ENCODE measurements around the gene ETHE1. TPM values are rescaled to one million over a fixed set of nuclear protein-coding genes. Genes with fewer than 3 reads are reported as not detected.
"Not testable (repeated sequence)": the region's sequence is repeated elsewhere in the genome, so short reads cannot be mapped to it uniquely, and the experiment has no call there.

The ETHE1 gene
- total RNA-seq, 1 donor from 2014 or later = 42.9 TPM

DNA sequence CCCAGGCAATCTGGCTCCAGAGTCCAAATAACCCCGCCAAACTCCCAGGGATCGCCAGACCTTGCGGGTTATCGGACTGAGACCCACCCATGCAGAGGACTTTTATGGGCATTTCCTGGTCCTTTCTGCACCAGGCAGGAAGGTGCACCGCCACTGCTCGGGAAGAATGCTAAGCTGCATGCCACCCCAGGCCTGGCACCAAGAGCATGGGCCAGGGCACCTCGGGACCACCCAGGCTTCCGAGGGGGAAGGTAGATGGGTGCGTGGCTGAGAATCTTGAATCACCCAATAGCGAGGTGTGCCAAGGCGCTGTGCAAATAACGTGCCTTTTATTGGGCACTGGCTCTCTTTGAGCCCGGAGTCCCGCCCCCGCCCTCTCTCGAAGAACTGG lies 5.6 kb upstream of the ETHE1 start:
- DNase-seq (ENCODE audit: low spot score) = peak; percentile 22
- Mint-ChIP-seq H3K27ac (ENCODE audit: unreplicated experiment) (no peak overlapping the region), H3K9me3 (ENCODE audit: unreplicated experiment) (no peaks in the 10 kb centered on the region), H3K4me1 (ENCODE audit: unreplicated experiment) (peaks cover 2% of the 10 kb centered on the region), H3K27me3 (ENCODE audit: unreplicated experiment) (peaks cover 14% of the 10 kb centered on the region), H3K4me3 (ENCODE audit: unreplicated experiment) (peak overlapping the region; percentile 85), H3K36me3 (ENCODE audit: low read depth, unreplicated experiment) (peaks cover 10% of the 10 kb centered on the region)
- TF ChIP-seq, protein P1, sequence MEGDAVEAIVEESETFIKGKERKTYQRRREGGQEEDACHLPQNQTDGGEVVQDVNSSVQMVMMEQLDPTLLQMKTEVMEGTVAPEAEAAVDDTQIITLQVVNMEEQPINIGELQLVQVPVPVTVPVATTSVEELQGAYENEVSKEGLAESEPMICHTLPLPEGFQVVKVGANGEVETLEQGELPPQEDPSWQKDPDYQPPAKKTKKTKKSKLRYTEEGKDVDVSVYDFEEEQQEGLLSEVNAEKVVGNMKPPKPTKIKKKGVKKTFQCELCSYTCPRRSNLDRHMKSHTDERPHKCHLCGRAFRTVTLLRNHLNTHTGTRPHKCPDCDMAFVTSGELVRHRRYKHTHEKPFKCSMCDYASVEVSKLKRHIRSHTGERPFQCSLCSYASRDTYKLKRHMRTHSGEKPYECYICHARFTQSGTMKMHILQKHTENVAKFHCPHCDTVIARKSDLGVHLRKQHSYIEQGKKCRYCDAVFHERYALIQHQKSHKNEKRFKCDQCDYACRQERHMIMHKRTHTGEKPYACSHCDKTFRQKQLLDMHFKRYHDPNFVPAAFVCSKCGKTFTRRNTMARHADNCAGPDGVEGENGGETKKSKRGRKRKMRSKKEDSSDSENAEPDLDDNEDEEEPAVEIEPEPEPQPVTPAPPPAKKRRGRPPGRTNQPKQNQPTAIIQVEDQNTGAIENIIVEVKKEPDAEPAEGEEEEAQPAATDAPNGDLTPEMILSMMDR (IDR thresholded peaks at IDR 0.05; ENCODE audit: unreplicated experiment) = no peak

DNA sequence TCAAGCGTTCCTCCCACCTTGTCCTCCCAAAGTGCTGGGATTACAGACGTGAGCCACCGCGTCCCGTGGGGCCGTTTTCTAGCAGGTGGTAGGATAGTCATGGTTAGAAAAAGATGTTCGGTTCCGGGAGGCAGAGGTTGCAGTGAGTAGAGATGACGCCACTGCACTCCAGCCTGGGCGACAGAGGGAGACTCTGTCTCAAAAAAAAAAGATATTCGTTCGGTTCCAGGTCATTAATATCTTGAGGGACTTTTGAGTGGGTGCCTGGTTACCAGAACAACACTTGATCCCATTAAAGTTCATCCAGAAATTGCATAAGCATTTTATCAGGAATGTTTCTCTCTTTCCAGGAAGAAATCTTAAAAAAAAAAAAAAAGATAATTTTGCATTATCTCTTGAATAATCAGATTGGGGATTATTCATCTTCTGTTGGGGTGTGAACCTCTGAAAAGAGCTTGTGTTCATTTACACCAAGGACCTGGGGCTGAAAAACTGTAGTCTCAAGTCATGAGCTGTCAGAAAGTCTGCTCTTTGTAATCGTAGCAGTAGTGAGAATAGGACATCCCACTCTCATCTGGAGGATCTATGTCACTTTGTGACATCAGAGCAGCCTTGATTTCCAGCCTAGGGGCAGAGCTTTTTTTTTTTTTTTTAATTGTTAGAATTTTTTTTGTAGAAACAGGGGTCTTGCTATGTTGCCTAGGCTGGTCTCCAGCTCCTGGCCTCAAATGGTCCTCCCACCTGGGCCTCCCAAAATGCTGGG lies 1.0 kb upstream of the ETHE1 start:
- TF ChIP-seq, protein P1 (IDR thresholded peaks at IDR 0.05; ENCODE audit: unreplicated experiment) = no peak
- Mint-ChIP-seq H3K27me3 (ENCODE audit: unreplicated experiment) (peaks cover 5% of the 10 kb centered on the region), H3K4me3 (ENCODE audit: unreplicated experiment) (no peak overlapping the region), H3K36me3 (ENCODE audit: low read depth, unreplicated experiment) (no peaks in the 10 kb centered on the region), H3K9me3 (ENCODE audit: unreplicated experiment) (no peaks in the 10 kb centered on the region), H3K27ac (ENCODE audit: unreplicated experiment) (no peak overlapping the region), H3K4me1 (ENCODE audit: unreplicated experiment) (peaks cover 9% of the 10 kb centered on the region)
- no peak for DNase-seq (ENCODE audit: low spot score)

DNA sequence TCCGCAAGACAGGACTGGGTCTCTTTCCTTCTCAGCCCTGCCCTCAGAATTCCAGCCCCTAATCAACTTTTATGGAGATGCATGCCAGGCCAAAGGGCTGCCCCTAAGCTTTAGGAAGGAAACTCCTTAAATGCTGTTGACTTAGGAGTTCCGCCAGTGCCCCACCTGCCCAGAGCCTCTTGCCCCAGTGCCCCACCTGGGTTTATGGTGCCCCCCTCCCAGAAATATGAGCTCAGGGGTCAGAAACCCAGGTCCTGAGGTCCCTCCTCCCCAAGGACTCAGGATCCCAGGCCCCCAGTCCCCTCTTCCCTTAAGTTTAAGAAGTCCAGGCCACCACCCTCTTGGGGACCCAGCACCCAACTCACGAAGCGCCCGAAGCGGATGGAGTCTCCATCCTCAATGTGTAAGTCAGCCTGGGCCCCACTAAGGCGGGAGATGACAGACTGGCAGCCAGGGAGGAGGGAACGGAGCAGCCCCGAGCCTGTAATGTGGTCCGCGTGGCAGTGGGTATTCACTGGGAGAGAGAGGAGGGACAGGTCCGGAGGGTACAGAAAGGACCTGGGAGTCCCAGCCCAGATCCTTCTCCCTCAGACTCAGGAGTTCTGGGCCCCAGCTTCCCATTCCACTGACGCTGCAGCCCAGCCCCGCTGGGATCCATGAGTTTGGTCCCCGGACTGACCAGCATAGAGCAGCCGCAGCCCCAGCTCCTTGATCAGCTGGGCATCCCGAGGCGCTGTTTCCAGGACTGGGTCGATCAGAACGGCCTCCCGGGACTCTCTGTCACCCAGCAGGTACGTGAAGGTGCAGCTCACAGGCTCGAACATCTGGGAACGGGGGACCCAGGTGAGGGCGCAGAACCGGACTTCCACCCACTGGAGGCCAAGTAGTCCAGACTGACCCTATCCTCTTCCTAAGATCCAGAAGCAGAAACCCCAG lies 897 bp downstream of the ETHE1 start:
- no peaks in the 10 kb centered on the region for H3K36me3 Mint-ChIP-seq (ENCODE audit: low read depth, unreplicated experiment)
- no peaks in the 10 kb centered on the region for H3K9me3 Mint-ChIP-seq (ENCODE audit: unreplicated experiment)
- peak; percentile 34 for DNase-seq (ENCODE audit: low spot score)
- peak overlapping the region; percentile 95 for H3K4me3 Mint-ChIP-seq (ENCODE audit: unreplicated experiment)
- H3K27me3 Mint-ChIP-seq (ENCODE audit: unreplicated experiment) = peaks cover 5% of the 10 kb centered on the region
- no peak overlapping the region for H3K27ac Mint-ChIP-seq (ENCODE audit: unreplicated experiment)
- TF ChIP-seq, protein P1 (IDR thresholded peaks at IDR 0.05; ENCODE audit: unreplicated experiment) = no peak
- peaks cover 9% of the 10 kb centered on the region for H3K4me1 Mint-ChIP-seq (ENCODE audit: unreplicated experiment)

DNA sequence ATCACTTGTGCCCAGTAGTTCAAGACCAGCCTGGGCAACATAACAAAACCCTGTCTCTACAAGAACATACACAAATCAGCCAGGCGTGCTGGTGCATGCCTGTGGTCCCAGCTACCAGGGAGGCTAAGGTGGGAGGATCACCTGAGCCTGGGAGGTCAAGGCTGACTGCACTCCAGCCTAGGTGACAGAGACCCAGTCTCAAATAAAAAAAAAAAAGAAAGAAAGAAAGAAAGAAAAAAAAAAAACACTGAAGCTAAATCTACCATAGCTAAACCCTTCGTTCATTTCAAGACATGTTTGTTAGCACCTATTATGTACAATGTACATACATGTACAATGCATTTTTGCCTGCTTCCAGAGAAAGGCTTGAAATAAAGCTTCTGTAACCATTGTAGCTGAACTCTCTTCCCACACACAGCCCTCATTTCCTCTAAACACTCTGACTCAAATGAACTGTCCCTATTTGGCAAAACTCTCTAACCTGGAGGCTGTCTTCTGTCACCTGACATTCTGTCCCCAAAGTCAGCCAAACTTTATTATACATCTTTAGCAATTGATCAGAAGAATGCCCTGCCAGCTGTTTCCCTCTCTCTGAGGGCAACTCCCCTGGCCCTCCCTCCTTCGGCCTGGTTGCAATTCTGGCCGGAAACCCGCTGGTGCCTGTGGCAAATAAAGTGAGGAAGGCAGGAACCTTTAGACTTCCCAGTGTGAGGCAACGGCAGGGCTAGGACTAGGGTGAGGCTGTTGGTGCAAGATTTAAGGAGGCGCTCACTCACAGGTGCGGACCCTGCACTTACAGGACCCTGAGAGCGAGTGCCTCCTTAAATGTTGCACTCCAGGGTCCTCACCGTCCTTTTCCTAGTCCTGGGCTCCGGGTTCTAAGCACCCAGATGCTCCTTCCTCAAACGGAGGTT lies 1.8 kb downstream of the ETHE1 start:
- H3K9me3 Mint-ChIP-seq (ENCODE audit: unreplicated experiment) = no peaks in the 10 kb centered on the region
- peaks cover 5% of the 10 kb centered on the region for H3K27me3 Mint-ChIP-seq (ENCODE audit: unreplicated experiment)
- peak overlapping the region; percentile 95 for H3K4me3 Mint-ChIP-seq (ENCODE audit: unreplicated experiment)
- H3K36me3 Mint-ChIP-seq (ENCODE audit: low read depth, unreplicated experiment) = no peaks in the 10 kb centered on the region
- peak; percentile 62 for DNase-seq (ENCODE audit: low spot score)
- peak overlapping the region; percentile 55 for H3K27ac Mint-ChIP-seq (ENCODE audit: unreplicated experiment)
- TF ChIP-seq, protein P1 (IDR thresholded peaks at IDR 0.05; ENCODE audit: unreplicated experiment) = no peak
- peaks cover 9% of the 10 kb centered on the region for H3K4me1 Mint-ChIP-seq (ENCODE audit: unreplicated experiment)

DNA sequence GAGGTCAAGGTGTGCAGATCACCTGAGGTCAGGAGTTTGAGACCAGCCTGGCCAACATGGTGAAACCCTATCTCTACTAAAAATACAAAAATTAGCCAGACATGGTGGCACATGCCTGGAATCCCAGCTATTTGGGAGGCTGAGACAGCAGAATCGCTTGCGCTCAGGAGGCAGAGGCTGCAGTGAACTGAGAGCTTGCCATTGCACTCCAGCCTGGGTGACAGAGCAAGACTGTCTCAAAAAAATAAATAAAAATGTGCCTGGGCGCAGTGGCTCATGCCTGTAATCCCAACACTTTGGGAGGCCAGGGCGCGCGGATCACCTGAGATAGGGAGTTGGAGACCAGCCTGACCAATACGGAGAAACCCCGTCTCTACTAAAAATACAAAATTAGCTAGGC lies 3.3 kb downstream of the ETHE1 start:
- not testable (repeated sequence) for H3K9me3 Mint-ChIP-seq (ENCODE audit: unreplicated experiment); H3K27ac Mint-ChIP-seq (ENCODE audit: unreplicated experiment); DNase-seq (ENCODE audit: low spot score); H3K36me3 Mint-ChIP-seq (ENCODE audit: low read depth, unreplicated experiment); H3K4me3 Mint-ChIP-seq (ENCODE audit: unreplicated experiment); H3K27me3 Mint-ChIP-seq (ENCODE audit: unreplicated experiment)
- H3K4me1 Mint-ChIP-seq (ENCODE audit: unreplicated experiment) = peaks cover 13% of the 10 kb centered on the region

Measured in endothelial cell (in vitro differentiated cells).